ENCODE measurements around the gene HOXD10. TPM values are rescaled to one million over a fixed set of nuclear protein-coding genes. Genes with fewer than 3 reads are reported as not detected.
A peak's percentile ranks its signal among the peaks of the same experiment; 100 is the strongest.

Gene HOXD10
- total and polyA plus RNA-seq, 2 experiments from 2014 or later = not detected

GRCh38 chr2:176111846-176112374 is 4.7 kb upstream of the HOXD10 start (continued):
- TF ChIP-seq ZNF462 (CRISPR knock-in tag; IDR thresholded peaks at IDR 0.05) = no peak
- no peak for TF ChIP-seq ZNF331 (CRISPR knock-in tag; IDR thresholded peaks at IDR 0.05; ENCODE audit: low read depth)
- TF ChIP-seq NANOG (IDR thresholded peaks at IDR 0.05; ENCODE audit: borderline replicate concordance) = no peak
- TF ChIP-seq ETS1 (IDR thresholded peaks at IDR 0.05) = no peak
- TF ChIP-seq POLR2AphosphoS5 (IDR thresholded peaks at IDR 0.05; ENCODE audit: low read depth) = no peak

- Mint-ChIP-seq H3K27ac (no peak overlapping the region), H3K9me3 (peaks cover 13% of the 10 kb centered on the region), H3K36me3 (ENCODE audit: low read depth) (peaks cover 6% of the 10 kb centered on the region; the same call in 1 of the 3 replicates), H3K4me1 (peaks cover 17% of the 10 kb centered on the region), H3K4me3 (no peak overlapping the region), H3K27me3 (ENCODE audit: insufficient read depth, low read depth, poor library complexity) (peaks cover 98% of the 10 kb centered on the region)
- Histone ChIP-seq H3K79me2 (replicated peaks; ENCODE audit: insufficient read depth) (no peaks in the 10 kb centered on the region), H2AFZ (no peak overlapping the region), H3K4me3 (no peak overlapping the region), H3K9me2 (ENCODE audit: insufficient read depth) (no peaks in the 10 kb centered on the region), H3K4me2 (no peak overlapping the region), H3K27me3 (ENCODE audit: insufficient read depth) (peaks cover 100% of the 10 kb centered on the region), H3F3A (replicated peaks; ENCODE audit: low read depth) (peaks cover 52% of the 10 kb centered on the region), H3K36me3 (ENCODE audit: insufficient read depth) (no peaks in the 10 kb centered on the region), H3K4me1 (ENCODE audit: insufficient read depth) (peaks cover 38% of the 10 kb centered on the region), H4K20me1 (replicated peaks; ENCODE audit: insufficient read depth) (peaks cover 35% of the 10 kb centered on the region), H3K27ac (ENCODE audit: low read depth) (no peak overlapping the region)
- DNase-seq (ENCODE audit: low spot score) (no peak), ATAC-seq (no peak)
- no peak for TF ChIP-seq ZNF331 (CRISPR knock-in tag; IDR thresholded peaks at IDR 0.05; ENCODE audit: low read depth)
- TF ChIP-seq CTCF (conservative IDR thresholded peaks at IDR 0.05; ENCODE audit: low read depth in 2 of 2) = no peak
- TF ChIP-seq EZH2 (IDR thresholded peaks at IDR 0.05; ENCODE audit: low read depth, unreplicated experiment) = peak; percentile 96
- TF ChIP-seq ETS1 (IDR thresholded peaks at IDR 0.05) = no peak
- peak; percentile 77 for TF ChIP-seq EZH2phosphoT487 (IDR thresholded peaks at IDR 0.05; ENCODE audit: unreplicated experiment)
Observed at GRCh38 chr2:176112375-176113302, 3.9 kb upstream of the HOXD10 start.

Measured in GM23338 (cell line).